NCI-H1092 (cell line): Measurements from ENCODE around the gene FPR3.
"Not testable (repeated sequence)": the region's sequence is repeated elsewhere in the genome, so short reads cannot be mapped to it uniquely, and the experiment has no call there.

Experiments used
- DNase-seq: peaks from one replicate; lab custom pipeline; 2025; lab: John Stamatoyannopoulos, UW

The FPR3 gene

DNA sequence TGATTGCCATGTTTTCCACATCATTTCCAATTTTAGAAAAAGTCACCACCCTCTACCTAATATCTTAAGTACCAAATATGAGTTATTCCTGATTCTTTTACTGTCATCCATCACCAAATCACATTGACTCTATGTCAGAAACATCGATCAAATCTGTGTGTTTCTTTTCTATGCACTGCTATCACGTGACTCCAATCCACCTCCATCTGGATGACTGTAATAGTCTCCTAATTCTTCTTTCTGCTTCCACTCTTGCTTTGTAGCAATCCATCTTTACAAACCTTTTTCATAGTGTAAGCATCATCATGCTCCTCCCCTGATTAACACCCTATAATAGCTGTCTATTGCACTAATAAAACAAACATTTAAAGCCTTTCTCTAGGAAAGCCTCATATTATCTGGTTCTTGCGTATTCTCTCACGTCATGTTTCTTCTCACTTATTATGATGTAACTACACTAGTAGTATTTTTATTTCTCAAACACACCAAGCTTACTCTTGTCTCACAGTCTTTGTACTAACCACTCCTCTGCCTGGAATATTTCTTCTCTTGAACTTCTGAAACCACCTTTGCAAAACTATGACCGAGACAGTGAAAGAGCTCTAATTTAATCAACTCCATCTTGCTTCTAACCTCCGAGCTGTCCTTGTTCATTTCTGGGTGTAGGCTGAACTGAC is 10.7 kb upstream of the FPR3 start:
- no peak for DNase-seq

DNA sequence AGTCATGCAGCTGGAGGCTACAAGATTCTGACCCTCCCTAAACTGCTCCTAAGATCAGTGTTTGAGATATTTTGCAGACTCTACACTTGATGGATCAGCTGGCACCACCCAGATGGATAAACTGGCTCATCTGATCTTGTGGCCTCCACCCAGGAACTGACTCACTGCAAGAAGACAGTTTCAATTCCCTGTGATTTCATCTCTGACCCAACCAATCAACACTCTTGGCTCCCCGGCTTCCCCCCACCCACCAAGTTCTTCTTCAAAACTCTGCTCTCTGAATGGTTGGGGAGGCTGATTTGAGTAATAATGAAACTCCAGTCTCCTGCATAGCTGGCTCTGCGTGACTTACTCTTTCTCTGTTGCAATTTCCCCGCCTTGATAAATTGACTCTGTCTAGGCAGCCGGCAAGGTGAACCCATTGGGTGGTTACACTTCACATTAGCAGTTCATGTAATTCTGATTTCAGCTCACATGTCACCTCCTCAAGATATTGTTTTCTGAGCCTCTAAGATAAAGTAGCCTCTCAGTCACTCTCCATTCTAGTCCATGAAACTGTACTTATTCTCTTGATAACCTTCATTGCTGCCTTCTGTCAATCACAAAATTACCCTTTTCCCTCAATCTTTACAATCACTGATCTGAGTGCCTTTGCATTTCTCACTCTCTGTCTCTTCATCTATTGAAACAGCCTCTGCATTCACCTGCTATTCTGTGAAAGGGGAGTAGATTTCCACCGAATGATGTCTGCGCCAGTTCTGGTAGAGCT is 9.9 kb upstream of the FPR3 start:
- no peak for DNase-seq

DNA sequence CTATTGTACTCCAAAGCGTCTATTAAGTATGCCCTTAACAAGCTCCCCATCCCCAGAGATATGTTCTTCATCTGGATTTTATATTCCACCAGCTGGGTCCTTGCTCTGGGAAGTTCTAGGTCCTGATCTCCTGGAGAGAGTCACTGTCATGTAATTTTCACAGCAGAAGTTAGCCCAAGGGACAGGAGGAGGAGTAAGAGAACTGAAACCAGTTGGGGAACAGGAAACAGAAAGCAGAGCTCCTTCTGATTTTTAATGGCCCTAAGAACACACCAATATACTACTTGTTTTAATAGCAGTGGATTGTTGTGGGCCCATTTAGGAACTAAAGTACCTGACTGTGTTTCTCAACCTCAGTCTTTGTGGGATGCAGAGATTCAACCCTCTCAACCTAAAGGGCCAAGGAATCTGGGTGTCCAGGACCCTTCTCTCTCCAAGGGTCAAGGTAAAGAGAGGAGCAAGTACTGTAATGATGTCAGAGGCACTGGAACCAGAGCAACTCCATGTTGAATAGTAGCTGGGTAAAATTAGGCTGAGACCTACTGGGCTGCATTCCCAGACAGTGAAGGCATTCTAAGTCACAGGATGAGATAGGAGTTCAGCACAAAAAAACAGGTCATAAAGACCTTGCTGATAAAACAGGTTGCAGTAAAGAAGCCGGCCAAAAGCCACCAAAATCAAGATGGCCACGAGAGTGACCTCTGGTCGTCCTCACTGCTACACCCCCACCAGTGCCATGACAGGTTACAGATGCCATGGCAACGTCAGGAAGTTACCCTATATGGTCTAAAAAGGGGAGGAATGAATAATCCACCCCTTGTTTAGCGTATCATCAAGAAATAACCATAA is 8.1 kb upstream of the FPR3 start:
- no peak for DNase-seq

DNA sequence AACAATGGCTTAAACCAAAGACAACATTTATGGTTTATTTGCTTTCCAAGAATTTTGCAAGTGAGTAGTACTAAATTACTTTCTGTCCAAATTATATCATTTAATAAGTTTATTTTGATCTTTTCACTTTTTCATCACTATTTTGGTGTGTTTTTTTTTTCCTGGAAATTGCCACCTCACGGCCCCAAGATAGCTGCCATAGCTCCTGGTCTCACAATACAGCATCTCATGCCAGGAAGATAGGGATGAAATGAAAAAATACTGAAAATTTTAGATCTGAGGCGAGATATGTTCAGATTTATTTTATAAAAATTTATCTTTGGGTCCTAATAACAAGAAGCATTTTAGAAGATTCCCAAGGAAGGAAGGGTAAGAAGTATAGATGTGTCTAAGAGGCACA is 6.9 kb upstream of the FPR3 start:
- DNase-seq = no peak

DNA sequence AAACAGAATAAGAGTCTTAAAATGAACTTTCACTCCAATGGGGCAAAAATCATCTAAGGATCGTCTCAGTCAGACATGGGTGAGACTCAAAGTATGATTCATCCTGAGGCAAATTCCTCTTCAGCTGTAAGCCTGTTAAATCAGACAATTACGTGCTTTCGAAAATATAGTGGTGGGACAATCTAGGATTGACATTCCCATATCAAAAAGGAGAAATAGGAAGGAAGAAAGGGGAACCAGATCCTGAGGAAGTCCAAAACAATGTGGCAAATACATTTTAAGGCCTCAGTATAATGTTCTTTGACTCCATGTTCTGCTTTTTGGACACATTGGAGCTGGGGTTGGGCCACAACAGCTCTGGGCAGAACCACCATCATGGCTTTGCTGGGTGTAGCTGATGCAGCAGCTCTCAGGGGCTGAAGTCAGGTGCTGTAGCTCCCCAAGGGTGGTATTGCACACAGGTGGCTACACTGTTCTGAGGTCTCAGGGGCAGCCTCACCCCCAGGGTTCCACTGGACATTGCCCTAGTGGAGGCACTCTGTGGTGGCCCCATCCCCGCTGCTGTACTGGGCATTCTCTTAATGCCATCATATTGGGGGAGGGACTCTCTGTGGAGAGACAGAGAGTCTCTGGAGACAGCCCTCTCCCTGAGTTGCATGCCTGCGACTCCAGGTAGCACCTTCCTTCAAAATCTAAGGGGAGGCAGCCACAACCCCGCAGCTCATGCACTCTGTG is 5.7 kb upstream of the FPR3 start:
- DNase-seq = no peak

DNA sequence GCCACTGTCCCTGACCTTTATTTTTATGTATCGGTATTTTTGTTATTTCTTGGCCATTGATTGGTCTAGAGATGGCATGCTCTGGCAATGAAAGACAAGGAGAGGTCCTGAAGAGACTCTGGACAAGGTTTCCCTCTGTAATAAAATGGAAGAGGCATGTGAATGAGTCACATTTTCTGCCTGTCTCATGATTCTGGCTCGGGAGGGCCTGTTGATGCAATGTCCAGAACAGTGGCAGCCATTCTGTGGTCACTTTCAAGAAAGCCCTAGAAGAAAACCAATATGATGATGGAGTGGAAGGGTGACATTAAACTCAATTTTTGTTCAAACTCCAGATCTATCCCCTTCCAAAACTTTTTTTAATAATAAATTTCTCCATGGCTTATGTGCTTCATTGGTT is 2.0 kb upstream of the FPR3 start:
- DNase-seq = no peak

DNA sequence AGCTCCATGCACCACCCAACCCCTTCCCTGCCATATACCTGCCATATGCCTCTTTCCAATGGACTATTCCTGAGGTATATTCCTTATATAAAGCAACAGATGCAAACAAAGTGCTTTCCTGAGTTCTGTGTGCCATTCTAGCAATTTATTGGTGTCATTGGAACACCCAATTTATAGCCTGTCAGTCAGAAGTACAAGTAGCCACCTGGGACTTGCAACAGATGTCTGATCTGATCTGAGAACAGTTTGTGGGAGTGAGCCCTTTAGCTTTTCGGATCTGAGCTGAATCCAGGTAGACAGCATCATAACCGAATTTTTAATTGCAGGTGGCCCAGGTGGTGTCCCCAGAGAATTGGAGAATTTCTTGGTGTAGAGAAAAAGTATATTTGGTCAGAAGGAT is 963 bp upstream of the FPR3 start:
- DNase-seq = no peak

DNA sequence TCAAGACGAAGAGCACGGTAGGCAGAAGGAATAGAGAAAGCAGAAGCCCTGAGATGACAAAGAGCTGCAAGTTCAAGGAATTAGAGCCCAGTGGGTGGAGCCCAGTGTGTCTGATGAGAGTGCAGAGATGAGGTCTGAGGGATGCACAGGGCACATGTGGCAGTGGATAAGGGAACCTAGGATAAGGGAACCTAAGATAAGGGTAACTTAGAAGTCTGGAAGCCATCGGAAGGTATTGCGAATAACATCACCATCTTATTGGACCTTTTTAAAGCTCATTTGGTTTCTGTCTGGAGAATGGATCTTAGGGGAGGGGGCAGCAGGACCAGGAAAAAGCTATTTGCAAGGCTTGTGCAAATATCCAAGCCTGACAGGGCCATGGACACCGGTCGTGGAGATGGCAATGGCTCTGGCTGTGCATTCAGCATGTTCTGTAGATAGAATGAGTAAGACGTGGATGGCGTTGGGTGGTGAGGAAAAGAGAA is 1.3 kb downstream of the FPR3 start:
- DNase-seq = no peak

DNA sequence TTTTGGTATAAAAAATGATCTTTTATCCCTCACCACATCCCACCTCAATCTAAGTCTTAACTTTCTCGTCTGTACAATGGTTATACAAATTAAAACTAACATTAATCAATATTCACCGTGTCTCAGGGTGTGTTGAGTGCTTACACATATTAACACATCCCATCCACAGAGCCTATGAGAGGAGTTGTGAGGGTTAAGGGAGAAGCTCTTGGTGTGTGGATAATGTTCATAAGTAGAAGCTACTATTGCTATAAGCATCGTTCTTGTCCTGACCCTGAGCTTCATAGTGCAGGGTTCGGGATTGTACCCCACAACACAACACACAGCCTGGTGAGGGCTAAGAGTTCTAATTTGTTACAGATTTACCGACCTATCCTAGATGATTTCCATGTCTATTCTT is 2.5 kb downstream of the FPR3 start:
- no peak for DNase-seq

DNA sequence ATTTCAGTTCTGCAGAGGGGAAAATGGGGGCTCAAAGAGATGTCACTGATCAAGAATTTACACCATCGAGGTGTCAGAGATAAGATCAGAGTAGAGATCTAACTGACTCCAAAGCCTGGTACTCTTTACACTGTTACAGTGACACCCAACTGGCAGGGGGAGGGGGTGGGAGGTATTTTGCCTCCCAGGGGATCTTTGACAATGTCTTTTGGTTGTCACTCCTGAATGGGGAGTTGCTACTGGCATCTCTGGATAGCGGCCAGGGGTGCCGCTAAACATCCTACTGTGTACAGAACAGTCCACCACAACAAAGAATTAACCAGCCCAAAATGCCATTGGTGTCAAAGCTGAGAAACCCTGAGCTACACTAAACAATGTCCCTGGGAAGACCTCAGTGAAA is 3.1 kb downstream of the FPR3 start:
- DNase-seq = no peak

DNA sequence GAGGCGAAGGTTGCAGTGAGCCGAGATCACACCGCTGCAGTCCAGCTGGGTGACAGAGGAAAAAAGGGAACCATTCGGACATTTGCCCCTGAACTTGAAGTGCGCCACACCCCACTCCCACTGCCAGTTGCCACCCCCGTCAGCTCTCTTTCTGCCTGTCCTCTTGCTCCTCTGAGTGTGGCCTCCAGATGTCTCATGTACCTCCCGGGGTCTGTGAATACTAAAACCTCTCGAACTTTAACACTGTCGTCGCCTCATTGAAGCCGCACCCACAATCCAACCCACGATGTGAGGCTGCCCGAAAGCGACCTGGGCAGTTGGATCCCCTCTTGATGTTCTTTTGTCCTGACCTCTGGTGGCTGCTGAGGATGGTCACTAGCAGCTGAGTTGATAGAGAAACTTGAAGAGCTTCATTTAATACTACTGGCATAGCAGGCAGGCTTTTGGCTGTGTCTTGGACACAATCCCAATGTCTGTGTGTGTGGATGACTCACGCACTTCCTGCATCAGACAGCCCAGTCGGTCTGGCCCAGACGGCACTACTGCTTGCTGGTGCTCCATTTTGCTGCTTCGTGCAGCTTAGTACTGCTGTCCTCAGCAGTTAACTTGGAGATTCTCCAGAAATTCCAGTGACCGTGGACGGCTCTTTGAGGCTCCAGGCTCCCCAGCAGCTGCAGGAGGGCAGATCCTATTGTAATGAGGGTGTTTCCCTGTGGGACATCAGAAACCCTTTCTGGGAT is 4.2 kb downstream of the FPR3 start:
- no peak for DNase-seq

DNA sequence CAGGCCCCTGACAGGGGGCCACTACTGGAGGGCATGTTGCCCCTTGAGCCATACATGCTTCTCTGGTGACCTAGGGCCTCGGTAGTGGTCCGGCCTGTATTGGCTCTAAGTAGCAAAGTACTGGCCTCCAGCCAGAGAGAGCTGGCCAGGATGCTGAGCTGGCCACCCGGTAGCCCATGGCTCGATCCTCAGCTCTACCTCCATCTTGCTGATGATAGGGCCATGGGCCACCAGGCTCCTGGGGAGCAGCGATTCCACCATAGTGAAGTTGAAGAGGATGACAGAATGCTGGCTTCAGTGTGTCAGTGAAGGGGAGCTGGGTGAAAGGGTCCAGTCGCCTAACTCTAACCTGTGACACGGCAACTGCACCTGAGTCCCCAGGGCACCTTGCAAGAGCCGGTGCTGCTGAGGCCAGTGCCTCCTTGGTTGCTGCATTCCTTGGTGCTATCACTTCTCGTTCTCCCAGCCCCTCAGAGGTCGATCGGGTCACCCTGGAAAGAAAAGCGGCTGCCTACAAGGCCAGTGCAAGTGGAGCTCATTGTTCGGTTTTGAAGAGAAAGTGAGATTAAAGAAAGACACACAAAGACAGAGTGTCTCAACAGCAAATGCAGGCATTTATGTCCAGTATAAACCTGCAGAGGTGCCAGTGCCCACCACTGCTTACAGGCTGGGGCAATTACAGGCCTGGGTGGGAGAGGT is 5.0 kb downstream of the FPR3 start:
- no peak for DNase-seq

DNA sequence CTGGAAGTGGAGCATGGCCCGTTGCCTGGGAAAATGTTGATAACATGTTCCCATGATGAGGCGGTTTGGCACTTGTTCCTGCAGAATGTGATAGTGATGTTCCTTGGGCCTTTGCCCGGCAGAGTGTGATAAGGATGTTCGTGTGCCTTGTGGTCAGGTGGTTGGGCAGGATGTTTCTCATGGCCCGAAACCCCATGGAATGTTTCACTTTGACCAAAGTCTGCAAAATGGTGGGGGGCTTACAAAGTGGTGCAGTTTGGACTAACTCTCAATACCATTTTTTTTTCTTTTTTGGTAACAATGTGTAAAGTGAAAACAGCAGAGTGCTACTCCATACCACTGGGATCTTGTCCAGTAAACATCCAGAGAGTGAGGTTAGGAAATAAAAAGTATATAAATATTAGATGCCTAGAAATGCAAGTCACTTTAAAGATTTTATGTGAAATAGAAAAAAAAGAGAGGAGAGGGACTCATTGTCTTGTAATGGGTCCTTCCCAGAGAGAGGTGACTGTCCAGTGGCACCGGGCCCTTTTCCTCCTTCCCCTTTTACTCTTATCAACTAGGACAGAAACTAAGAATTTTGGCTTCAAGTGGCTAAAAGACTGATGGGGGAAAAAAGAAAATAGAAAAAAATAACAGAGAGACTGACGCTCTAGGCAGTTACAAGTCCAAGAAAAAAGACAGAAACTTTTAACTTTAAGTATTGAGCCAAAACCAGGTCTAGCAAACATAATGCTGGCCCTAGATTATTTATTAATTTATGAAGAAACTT is 5.7 kb downstream of the FPR3 start:
- no peak for DNase-seq

DNA sequence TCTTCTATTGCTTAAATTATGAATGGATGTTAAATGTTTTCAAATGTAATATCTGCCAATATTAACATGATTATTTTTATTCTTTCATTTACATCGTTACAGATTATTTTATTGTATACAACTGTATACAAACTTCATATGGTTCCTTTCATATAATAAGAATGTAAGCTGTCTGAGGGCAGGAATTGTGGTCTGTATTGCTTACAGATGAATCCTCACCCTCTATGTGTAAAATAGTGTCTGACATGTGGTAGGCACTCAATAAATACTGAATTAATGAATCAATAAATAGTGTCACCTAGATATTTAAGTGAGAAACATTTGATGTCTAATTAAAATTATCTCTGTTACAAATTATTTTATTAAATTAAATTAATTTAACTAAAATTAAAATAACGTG is 7.8 kb downstream of the FPR3 start:
- DNase-seq = no peak

DNA sequence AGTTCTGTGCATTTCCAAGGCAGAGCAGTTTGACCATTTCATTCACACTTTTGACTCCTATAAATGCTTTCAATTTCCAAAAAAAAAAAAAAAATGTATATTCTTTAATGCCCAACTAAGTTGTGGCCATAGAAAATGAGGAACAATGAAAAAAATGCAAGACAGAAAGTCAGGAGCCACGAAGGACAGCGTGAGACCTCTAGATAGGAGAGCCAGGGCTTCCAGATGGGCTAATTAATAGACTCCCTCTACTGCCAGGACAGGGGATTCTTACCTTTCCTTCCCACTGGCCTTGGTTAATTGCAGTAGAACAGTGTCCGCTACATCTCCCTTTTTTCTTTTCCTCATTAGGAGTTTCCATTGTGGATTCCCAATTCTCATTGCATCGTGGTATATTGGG is 8.6 kb downstream of the FPR3 start:
- DNase-seq = no peak

DNA sequence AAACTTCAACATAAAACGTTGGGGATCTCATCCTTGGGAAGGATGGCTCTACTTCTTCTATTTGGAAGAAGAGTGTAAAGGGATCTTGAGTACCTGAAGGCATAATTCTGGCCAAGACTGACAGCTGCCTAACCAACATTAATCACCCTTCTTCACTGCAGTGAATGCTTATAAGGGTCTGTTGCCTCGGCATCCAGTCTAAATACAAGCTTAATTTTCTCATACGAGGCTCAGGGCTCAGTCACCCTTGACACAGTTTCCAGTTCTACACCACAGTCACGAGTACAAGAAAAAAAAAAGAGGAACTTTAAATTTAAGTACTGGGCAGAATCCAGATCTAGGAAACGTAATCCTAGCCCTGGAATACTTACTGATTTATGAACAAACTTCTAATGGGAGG is 9.0 kb downstream of the FPR3 start:
- DNase-seq = no peak

DNA sequence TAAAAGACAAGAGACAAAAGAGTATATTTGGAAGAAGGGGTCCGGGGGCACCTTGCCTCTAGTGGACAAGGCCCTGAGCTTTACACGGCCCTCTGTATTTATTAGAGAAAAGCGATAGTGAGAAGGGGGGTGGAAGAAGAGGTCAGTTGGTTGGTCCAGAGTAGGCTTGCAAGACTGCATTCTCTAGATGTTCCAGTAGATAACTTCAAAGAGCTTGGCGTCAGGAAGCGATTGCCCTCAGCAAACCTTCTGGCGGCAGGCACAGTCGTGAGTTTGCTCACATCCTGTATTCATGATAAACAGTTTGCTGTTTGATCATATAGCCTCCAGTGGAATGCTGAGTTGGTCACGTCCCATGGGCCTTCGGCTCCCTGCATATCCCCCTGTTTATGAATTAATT is 9.8 kb downstream of the FPR3 start:
- DNase-seq = not testable (repeated sequence)

DNA sequence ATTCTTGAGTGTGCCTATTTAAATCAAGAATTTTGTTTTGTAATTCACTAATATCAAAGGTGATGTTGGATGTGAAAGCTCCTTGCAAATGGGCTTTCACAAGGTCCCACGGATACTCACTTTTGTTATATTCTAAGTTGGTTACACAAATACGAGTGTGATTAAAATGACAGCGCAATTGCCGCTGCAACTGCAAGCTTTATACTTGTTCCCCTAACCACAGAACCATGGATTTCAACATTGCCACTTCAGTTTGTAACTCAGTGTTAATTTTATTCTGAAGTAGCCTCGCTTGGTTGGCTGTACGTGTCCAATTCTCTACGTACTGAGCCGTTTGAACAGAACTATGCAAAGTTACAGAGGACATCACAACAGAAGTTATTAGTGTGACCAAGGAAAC is 10.4 kb downstream of the FPR3 start:
- DNase-seq = not testable (repeated sequence)

DNA sequence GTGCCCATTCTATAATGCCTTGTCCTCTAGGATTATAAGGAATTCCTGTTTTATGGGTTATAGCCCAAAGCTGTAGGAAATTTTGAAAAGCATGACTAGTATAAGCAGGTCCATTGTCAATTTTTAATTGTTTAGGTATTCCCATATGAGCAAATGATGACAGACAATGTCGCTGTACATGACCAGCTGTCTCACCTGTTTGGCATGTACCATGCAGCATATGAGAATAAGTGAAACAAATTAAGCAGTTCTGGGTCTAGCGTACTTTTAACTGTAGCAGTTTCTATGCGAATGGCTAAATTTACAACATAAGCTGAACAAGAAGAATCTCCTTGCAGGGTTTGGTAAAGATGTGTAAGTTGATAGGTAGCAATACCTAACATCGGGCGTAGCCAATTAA is 11.6 kb downstream of the FPR3 start:
- not testable (repeated sequence) for DNase-seq

DNA sequence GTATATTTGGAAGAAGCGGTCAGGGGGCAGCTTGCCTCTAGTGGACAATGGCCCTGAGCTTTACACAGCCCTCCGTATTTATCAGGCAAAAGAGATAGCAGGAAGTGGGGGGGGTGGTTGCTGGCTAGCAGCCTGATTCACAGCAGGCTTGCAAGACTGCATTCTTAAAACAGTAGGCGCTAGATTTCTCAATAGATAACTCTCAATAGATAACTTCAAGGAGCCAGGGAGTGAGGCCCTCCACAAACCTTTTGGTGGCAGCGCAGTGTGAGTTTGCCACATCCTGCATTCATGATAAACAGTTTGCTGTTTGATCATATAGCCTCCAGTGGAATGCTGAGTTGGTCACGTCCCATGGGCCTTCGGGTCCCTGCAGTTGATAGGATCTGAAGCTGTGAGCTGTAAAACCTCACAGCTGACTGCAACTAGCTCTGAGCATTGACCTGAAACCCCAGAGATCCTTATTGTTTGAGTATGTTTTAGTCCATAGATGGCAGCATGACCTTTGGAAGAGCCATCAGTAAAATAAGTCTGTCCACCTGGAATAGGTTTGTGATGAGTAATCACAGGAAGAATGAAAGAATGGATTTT is 12.2 kb downstream of the FPR3 start:
- DNase-seq = no peak
